Smooth muscle cell (in vitro differentiated cells): ENCODE measurements around the gene ATP6V0B. TPM values are rescaled to one million over a fixed set of nuclear protein-coding genes. Genes with fewer than 3 reads are reported as not detected.

Source experiments
- DNase-seq: peaks from one replicate; lab custom pipeline; 2025; ENCODE audit not compliant: unreplicated experiment; lab: John Stamatoyannopoulos, UW
- H2AFZ ChIP-seq: fragments of 200-600 bp; sonication (generic); 2 replicates; pipeline ENCODE4 v1.6.0; 2016; ENCODE audit warnings: antibody characterized with exemption, low read depth, mild to moderate bottlenecking
- H3F3A ChIP-seq: fragments of 200-600 bp; sonication (generic); 2 replicates; pipeline ENCODE4 v1.6.0; 2017; ENCODE audit warnings: antibody characterized with exemption, low read depth
- H3K27ac ChIP-seq: fragments of 200-600 bp; sonication (generic); 2 replicates; pipeline ENCODE4 v1.5.1; 2016; ENCODE audit warnings: low read depth, mild to moderate bottlenecking
- H3K27me3 ChIP-seq: fragments of 200-600 bp; sonication (generic); 2 replicates; pipeline ENCODE4 v1.6.1; 2016; ENCODE audit warnings: low read depth, mild to moderate bottlenecking
- H3K36me3 ChIP-seq: fragments of 200-600 bp; sonication (generic); 2 replicates; pipeline ENCODE4 v1.5.1; 2016; ENCODE audit warnings: low read depth
- H3K4me1 ChIP-seq: fragments of 200-600 bp; sonication (generic); 2 replicates; pipeline ENCODE4 v1.5.1; 2016; ENCODE audit warnings: low read depth
- H3K4me2 ChIP-seq: fragments of 200-600 bp; sonication (generic); 2 replicates; pipeline ENCODE4 v1.6.0; 2016; ENCODE audit warnings: mild to moderate bottlenecking
- H3K4me3 ChIP-seq: fragments of 200-600 bp; sonication (generic); 2 replicates; pipeline ENCODE4 v1.5.1; 2016; ENCODE audit warnings: mild to moderate bottlenecking
- H3K79me2 ChIP-seq: fragments of 200-600 bp; sonication (generic); 2 replicates; pipeline ENCODE4 v1.6.0; 2016; ENCODE audit warnings: low read depth, mild to moderate bottlenecking
- H3K9ac ChIP-seq: fragments of 200-600 bp; sonication (generic); 2 replicates; pipeline ENCODE4 v1.6.0; 2016; ENCODE audit warnings: low read depth
- H3K9me3 ChIP-seq: fragments of 200-600 bp; sonication (generic); replicated peaks from 2 replicates; pipeline ENCODE4 v1.5.1; 2016; ENCODE audit warnings: low read depth
- H4K20me1 ChIP-seq: fragments of 200-600 bp; sonication (generic); 2 replicates; pipeline ENCODE4 v1.6.0; 2016; ENCODE audit warnings: low read depth
- WGBS: methylation state at CpG from one replicate; pipeline ENCODE4 v1.1.7; 2016; ENCODE audit warnings: low lambda C conversion rate; 5-methylcytosine and 5-hydroxymethylcytosine counted together
- polyA plus RNA-seq: library from polyadenylated mRNA; unstranded; fragments of >200 nt; fragmentation: Nextera tagmentation; extraction: Ambion mirVana; gene quantifications from 2 replicates; pipeline ENCODE4 v1.2.1, GENCODE V29; 2016
- total RNA-seq: library from RNA; depleted of rRNA; stranded (reverse); fragments of >200 nt; gene quantifications from 2 replicates; pipeline ENCODE4 v1.2.3, GENCODE V29; 2014
- TF ChIP-seq, protein P1 (sequence below): fragments of 200-600 bp; sonication (generic); IDR thresholded peaks from 2 replicates; pipeline ENCODE4 v1.5.1; 2017; ENCODE audit warnings: borderline replicate concordance, mild to moderate bottlenecking, antibody characterized with exemption; ENCODE audit not compliant: insufficient read depth, poor library complexity, severe bottlenecking

Gene ATP6V0B
- total and polyA plus RNA-seq, 2 experiments from 2014 or later, result 106 to 203 TPM

DNA sequence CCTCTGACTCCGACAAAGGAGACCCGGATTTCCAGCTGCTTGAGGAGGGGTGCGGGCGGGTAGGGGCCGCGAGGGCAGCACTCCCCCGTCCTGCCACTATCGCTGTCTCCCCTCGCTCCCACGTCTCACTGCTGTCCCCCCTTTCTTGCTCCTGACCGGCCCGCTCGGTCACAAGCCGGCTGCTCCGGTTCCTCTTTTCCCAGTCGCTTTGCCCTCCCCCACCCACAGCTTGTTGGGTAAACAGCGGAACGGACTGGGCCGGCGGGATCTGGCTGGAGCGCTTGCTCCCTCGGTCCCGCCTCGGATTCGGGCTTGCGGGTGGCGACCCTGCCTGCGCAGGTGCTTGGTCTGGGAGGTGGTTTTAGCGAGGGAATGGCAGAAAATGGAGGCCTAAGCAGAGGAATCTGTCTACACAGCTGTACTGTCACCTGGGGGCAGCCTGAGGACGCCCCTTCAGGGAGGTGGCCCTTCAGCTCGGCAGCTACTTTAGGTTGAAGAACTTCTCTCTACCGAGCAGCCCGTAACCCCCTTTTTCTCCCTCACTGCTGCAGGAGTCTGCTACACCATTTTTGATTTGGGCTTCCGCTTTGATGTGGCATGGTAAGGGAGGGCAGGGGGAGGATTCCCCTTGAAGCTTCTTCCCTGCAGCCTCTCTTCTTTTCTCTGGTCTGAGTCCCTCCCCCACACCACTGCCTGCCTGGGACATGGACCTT lies 645 bp downstream of the ATP6V0B start:
- H3K9ac ChIP-seq, result peak overlapping the region; percentile 93
- H3K79me2 ChIP-seq, result peaks cover 30% of the 10 kb centered on the region
- H3K27ac ChIP-seq, result peak overlapping the region; percentile 83
- H3F3A ChIP-seq, result peaks cover 19% of the 10 kb centered on the region
- peaks cover 36% of the 10 kb centered on the region for H4K20me1 ChIP-seq
- H3K4me3 ChIP-seq, result peak overlapping the region; percentile 81
- peak overlapping the region; percentile 70 for H2AFZ ChIP-seq
- no peak for DNase-seq
- WGBS, result 4% methylated on average over 24 of the region's 34 CpGs
- no peaks in the 10 kb centered on the region for H3K36me3 ChIP-seq
- no peaks in the 10 kb centered on the region for H3K27me3 ChIP-seq
- TF ChIP-seq, protein P1, sequence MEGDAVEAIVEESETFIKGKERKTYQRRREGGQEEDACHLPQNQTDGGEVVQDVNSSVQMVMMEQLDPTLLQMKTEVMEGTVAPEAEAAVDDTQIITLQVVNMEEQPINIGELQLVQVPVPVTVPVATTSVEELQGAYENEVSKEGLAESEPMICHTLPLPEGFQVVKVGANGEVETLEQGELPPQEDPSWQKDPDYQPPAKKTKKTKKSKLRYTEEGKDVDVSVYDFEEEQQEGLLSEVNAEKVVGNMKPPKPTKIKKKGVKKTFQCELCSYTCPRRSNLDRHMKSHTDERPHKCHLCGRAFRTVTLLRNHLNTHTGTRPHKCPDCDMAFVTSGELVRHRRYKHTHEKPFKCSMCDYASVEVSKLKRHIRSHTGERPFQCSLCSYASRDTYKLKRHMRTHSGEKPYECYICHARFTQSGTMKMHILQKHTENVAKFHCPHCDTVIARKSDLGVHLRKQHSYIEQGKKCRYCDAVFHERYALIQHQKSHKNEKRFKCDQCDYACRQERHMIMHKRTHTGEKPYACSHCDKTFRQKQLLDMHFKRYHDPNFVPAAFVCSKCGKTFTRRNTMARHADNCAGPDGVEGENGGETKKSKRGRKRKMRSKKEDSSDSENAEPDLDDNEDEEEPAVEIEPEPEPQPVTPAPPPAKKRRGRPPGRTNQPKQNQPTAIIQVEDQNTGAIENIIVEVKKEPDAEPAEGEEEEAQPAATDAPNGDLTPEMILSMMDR, result no peak
- H3K4me1 ChIP-seq, result peaks cover 24% of the 10 kb centered on the region
- H3K9me3 ChIP-seq, result no peaks in the 10 kb centered on the region
- H3K4me2 ChIP-seq, result peak overlapping the region; percentile 99

DNA sequence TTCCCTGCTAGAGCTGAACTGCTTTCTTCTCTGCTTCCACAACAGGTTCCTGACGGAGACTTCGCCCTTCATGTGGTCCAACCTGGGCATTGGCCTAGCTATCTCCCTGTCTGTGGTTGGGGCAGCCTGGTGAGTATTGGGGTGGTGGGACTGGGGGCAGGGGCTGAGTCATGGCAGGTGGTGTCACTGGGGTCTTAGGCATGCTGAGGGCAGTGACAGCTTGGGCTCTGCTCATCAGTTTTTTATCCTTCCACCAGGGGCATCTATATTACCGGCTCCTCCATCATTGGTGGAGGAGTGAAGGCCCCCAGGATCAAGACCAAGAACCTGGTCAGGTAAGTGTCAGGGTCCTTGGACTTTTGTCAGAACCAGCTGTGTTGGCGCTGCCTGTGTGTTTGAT lies 1.3 kb downstream of the ATP6V0B start:
- Histone ChIP-seq H3K9ac (peak overlapping the region; percentile 93), H3K27ac (no peak overlapping the region), H3K9me3 (no peaks in the 10 kb centered on the region), H3K4me3 (peak overlapping the region; percentile 81), H3K4me2 (peak overlapping the region; percentile 99), H3F3A (peaks cover 19% of the 10 kb centered on the region), H2AFZ (no peak overlapping the region), H4K20me1 (peaks cover 40% of the 10 kb centered on the region), H3K79me2 (peaks cover 24% of the 10 kb centered on the region), H3K36me3 (no peaks in the 10 kb centered on the region), H3K27me3 (no peaks in the 10 kb centered on the region), H3K4me1 (peaks cover 18% of the 10 kb centered on the region)
- DNase-seq, result no peak
- WGBS, result 89% methylated on average over 4 of the region's 4 CpGs
- TF ChIP-seq, protein P1, result no peak

DNA sequence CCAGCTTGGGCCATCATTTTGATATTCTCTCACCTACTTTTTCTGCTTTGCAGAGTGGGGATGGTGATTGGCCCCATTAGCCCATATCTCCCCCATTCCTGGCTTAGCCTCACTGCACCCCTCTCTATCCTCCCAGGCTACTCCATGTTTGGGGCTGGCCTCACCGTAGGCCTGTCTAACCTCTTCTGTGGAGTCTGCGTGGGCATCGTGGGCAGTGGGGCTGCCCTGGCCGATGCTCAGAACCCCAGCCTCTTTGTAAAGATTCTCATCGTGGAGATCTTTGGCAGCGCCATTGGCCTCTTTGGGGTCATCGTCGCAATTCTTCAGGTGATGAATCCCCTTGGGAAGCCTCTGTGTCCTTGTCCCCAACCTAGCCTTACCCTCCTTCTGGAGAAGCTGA lies 2.1 kb downstream of the ATP6V0B start:
- DNase-seq, result no peak
- TF ChIP-seq, protein P1, result no peak
- Histone ChIP-seq H3F3A (peaks cover 19% of the 10 kb centered on the region), H3K36me3 (no peaks in the 10 kb centered on the region), H3K4me1 (peaks cover 18% of the 10 kb centered on the region), H3K4me2 (no peak overlapping the region), H2AFZ (no peak overlapping the region), H3K9me3 (no peaks in the 10 kb centered on the region), H3K9ac (no peak overlapping the region), H4K20me1 (peaks cover 47% of the 10 kb centered on the region), H3K27ac (no peak overlapping the region), H3K79me2 (peaks cover 30% of the 10 kb centered on the region), H3K4me3 (no peak overlapping the region), H3K27me3 (no peaks in the 10 kb centered on the region)
- WGBS, result 96% methylated on average over 8 of the region's 8 CpGs
